Measurements from ENCODE around the gene SP5.
"Not testable (repeated sequence)": the region's sequence is repeated elsewhere in the genome, so short reads cannot be mapped to it uniquely, and the experiment has no call there.

- not testable (repeated sequence) for TF ChIP-seq CTCF (IDR thresholded peaks at IDR 0.05; ENCODE audit: low read length); EZH2 (optimal IDR thresholded peaks at IDR 0.05; ENCODE audit: low read depth, low read length); EZH2phosphoT487 (IDR thresholded peaks at IDR 0.05; ENCODE audit: low read length)
Measured at GRCh38 chr2:170751555-170751954, 36.4 kb downstream of the SP5 start.
